Inflammatory macrophage treated with lipopolysaccharide for 1 hour (primary cell): Measurements from ENCODE around the gene SPATS1.

ENCODE experiments used
- DNase-seq, 2 donors: peaks; one replicate each; pipeline ENCODE4 v3.0.0-alpha.2; 2020 to 2022

Gene SPATS1

GRCh38 chr6:44390158-44390683, 47.8 kb downstream of the SPATS1 start:
- no peak for DNase-seq
